IMR-90 (cell line): ENCODE measurements around the gene GPC6. TPM values are rescaled to one million over a fixed set of nuclear protein-coding genes. Genes with fewer than 3 reads are reported as not detected.

Experiments used
- ATAC-seq: fragments of 200-7000 bp; cut with Tn5 transposase; 2 replicates; pipeline ENCODE4 v1.9.1; 2020; ENCODE audit warnings: low read depth, mild to moderate bottlenecking, moderate library complexity
- BruUV-seq: library from RNA; stranded (reverse); fragments of 400-500 nt; replicated peaks from 2 replicates; lab custom pipeline; 2021; lab: Mats Ljungman, UMichigan
- CTCF ChIA-PET: fragments of 300-600 bp; formaldehyde crosslinking; extraction: SDS; loops from one replicate; lab custom pipeline; 2021; ENCODE audit warnings: antibody characterized with exemption; lab: Yijun Ruan, JAX
- POLR2A ChIA-PET: fragments of 300-600 bp; sonication (Branson Sonifier 250); formaldehyde crosslinking; loops from one replicate; lab custom pipeline; 2022; ENCODE audit warnings: antibody characterized with exemption; ENCODE audit not compliant: unreplicated experiment; lab: Charles Lee
- DNase-seq: peaks from one replicate; pipeline ENCODE4 v3.0.0; 2013
- H2AFZ ChIP-seq: replicated peaks from 2 replicates; pipeline ENCODE3; 2013; ENCODE audit warnings: low read length, mild to moderate bottlenecking; ENCODE audit not compliant: poor library complexity
- H2AK5ac ChIP-seq: 2 replicates; pipeline ENCODE4 v1.6.1; 2013; ENCODE audit warnings: low read depth, low read length, inconsistent platforms
- H2AK9ac ChIP-seq: replicated peaks from 2 replicates; pipeline ENCODE3; 2013; ENCODE audit warnings: mild to moderate bottlenecking, low read depth, low read length, moderate library complexity; ENCODE audit not compliant: poor library complexity
- H2BK120ac ChIP-seq: 2 replicates; pipeline ENCODE4 v1.6.1; 2013; ENCODE audit warnings: low read depth, low read length, inconsistent platforms
- H2BK15ac ChIP-seq: 3 replicates; pipeline ENCODE4 v1.6.1; 2013; ENCODE audit warnings: low read depth, low read length, inconsistent platforms
- H2BK20ac ChIP-seq: 2 replicates; pipeline ENCODE4 v1.6.1; 2013; ENCODE audit warnings: low read depth, mild to moderate bottlenecking, inconsistent platforms, low read length, moderate library complexity
- H2BK5ac ChIP-seq: 2 replicates; pipeline ENCODE4 v1.6.1; 2013; ENCODE audit warnings: mild to moderate bottlenecking, low read depth, low read length, inconsistent platforms; ENCODE audit not compliant: poor library complexity, severe bottlenecking
- H3K14ac ChIP-seq: replicated peaks from 2 replicates; pipeline ENCODE4 v1.6.1; 2013; ENCODE audit warnings: low read depth, low read length, inconsistent platforms
- H3K18ac ChIP-seq: 2 replicates; pipeline ENCODE4 v1.6.1; 2013; ENCODE audit warnings: low read depth, low read length, control low read depth
- H3K23ac ChIP-seq: 2 replicates; pipeline ENCODE4 v1.6.1; 2013; ENCODE audit warnings: low read depth, low read length, inconsistent platforms
- H3K27ac ChIP-seq: 2 replicates; pipeline ENCODE4 v1.5.1; 2013; ENCODE audit warnings: mild to moderate bottlenecking, control low read depth, low read length; ENCODE audit not compliant: insufficient read depth
- H3K27me3 ChIP-seq: 2 replicates; pipeline ENCODE4 v1.6.1; 2013; ENCODE audit warnings: low read length; ENCODE audit not compliant: control insufficient read depth, insufficient read depth
- H3K36me3 ChIP-seq: 2 replicates; pipeline ENCODE4 v1.6.1; 2013; ENCODE audit warnings: low read length, mixed read lengths; ENCODE audit not compliant: control insufficient read depth, insufficient read depth
- H3K4ac ChIP-seq: 2 replicates; pipeline ENCODE4 v1.6.1; 2013; ENCODE audit warnings: low read depth, low read length, inconsistent platforms
- H3K4me1 ChIP-seq: 2 replicates; pipeline ENCODE4 v1.6.1; 2013; ENCODE audit warnings: low read length, mixed read lengths; ENCODE audit not compliant: control insufficient read depth, insufficient read depth
- H3K4me2 ChIP-seq: 2 replicates; pipeline ENCODE4 v1.6.1; 2013; ENCODE audit warnings: low read depth, mild to moderate bottlenecking, control low read depth, low read length, moderate library complexity
- H3K4me3 ChIP-seq: 2 replicates; pipeline ENCODE4 v1.5.1; 2013; ENCODE audit warnings: low read depth, mild to moderate bottlenecking, control low read depth, low read length, moderate library complexity; ENCODE audit not compliant: insufficient read depth
- H3K56ac ChIP-seq: 2 replicates; pipeline ENCODE4 v1.6.1; 2013; ENCODE audit warnings: low read length, inconsistent platforms; ENCODE audit not compliant: insufficient read depth; ENCODE audit errors: extremely low read depth
- H3K79me1 ChIP-seq, 2 experiments: 2 replicates each; pipeline ENCODE4 v1.6.1; 2013; ENCODE audit warnings: low read length in 2 of 2, inconsistent platforms in 1 of 2, low read depth in 1 of 2
- H3K9ac ChIP-seq: 2 replicates; pipeline ENCODE4 v1.6.1; 2013; ENCODE audit warnings: low read depth, low read length, control low read depth
- H3K9me1 ChIP-seq: 2 replicates; pipeline ENCODE4 v1.6.1; 2013; ENCODE audit warnings: low read length, inconsistent platforms; ENCODE audit not compliant: insufficient read depth
- H3K9me3 ChIP-seq: 2 replicates; pipeline ENCODE4 v1.6.1; 2013; ENCODE audit warnings: low read length; ENCODE audit not compliant: control insufficient read depth, insufficient read depth
- H4K20me1 ChIP-seq: 2 replicates; pipeline ENCODE4 v1.6.1; 2013; ENCODE audit warnings: low read length, inconsistent platforms; ENCODE audit not compliant: insufficient read depth
- H4K5ac ChIP-seq: 2 replicates; pipeline ENCODE4 v1.6.1; 2013; ENCODE audit warnings: mild to moderate bottlenecking, low read depth, low read length, control low read depth
- H4K8ac ChIP-seq, 2 experiments: 2 replicates each; pipeline ENCODE4 v1.6.1; 2013; ENCODE audit warnings: low read depth in 2 of 2, low read length in 2 of 2, control low read depth in 1 of 2, inconsistent platforms in 1 of 2
- H4K91ac ChIP-seq: 2 replicates; pipeline ENCODE4 v1.6.1; 2013; ENCODE audit warnings: low read depth, low read length, inconsistent platforms; ENCODE audit not compliant: insufficient read depth
- BHLHE40 ChIP-seq: fragments of 150-350 bp; IDR thresholded peaks from 2 replicates; pipeline ENCODE4 v1.6.1; 2016; ENCODE audit warnings: mild to moderate bottlenecking, low read depth, low read length
- CEBPB ChIP-seq: IDR thresholded peaks from 2 replicates; pipeline ENCODE4 v1.6.1; 2012; ENCODE audit warnings: low read depth, low read length, improper control_type of control experiment
- CHD1 ChIP-seq: IDR thresholded peaks from 2 replicates; pipeline ENCODE4 v1.6.1; 2012; ENCODE audit warnings: low read depth, low read length, improper control_type of control experiment
- CTCF ChIP-seq: conservative IDR thresholded peaks from 2 replicates; pipeline ENCODE4 v1.5.1; 2012; ENCODE audit warnings: mild to moderate bottlenecking, low read depth, low read length, improper control_type of control experiment
- ELK1 ChIP-seq: fragments of 150-350 bp; IDR thresholded peaks from 2 replicates; pipeline ENCODE4 v1.6.1; 2016; ENCODE audit warnings: low read depth, mild to moderate bottlenecking, low read length, moderate library complexity, borderline replicate concordance
- FOS ChIP-seq: fragments of 150-350 bp; IDR thresholded peaks from 2 replicates; pipeline ENCODE4 v1.6.1; 2016; ENCODE audit warnings: low read depth, low read length
- MAFK ChIP-seq: IDR thresholded peaks from 2 replicates; pipeline ENCODE4 v1.6.1; 2012; ENCODE audit warnings: low read depth, low read length, improper control_type of control experiment
- MAZ ChIP-seq: IDR thresholded peaks from 2 replicates; pipeline ENCODE4 v1.6.1; 2012; ENCODE audit warnings: low read depth, mild to moderate bottlenecking, low read length, improper control_type of control experiment, moderate library complexity, borderline replicate concordance
- MXI1 ChIP-seq: IDR thresholded peaks from 2 replicates; pipeline ENCODE4 v1.6.1; 2012; ENCODE audit warnings: low read depth, mild to moderate bottlenecking, low read length, moderate library complexity, borderline replicate concordance
- NFE2L2 ChIP-seq: fragments of 150-350 bp; IDR thresholded peaks from 2 replicates; pipeline ENCODE4 v1.6.1; 2016; ENCODE audit warnings: low read depth, mild to moderate bottlenecking, low read length
- POLR2A ChIP-seq: IDR thresholded peaks from 2 replicates; pipeline ENCODE4 v1.6.1; 2012; ENCODE audit warnings: mild to moderate bottlenecking, low read depth, low read length
- RAD21 ChIP-seq: IDR thresholded peaks from 2 replicates; pipeline ENCODE4 v1.6.1; 2012; ENCODE audit warnings: low read length, improper control_type of control experiment
- RCOR1 ChIP-seq: IDR thresholded peaks from 2 replicates; pipeline ENCODE4 v1.6.1; 2012; ENCODE audit warnings: mild to moderate bottlenecking, low read length, improper control_type of control experiment; ENCODE audit not compliant: insufficient replicate concordance
- RFX5 ChIP-seq: IDR thresholded peaks from 2 replicates; pipeline ENCODE4 v1.8.0; 2012; ENCODE audit warnings: low read depth, mild to moderate bottlenecking, low read length, moderate library complexity
- SMC3 ChIP-seq: fragments of 150-350 bp; IDR thresholded peaks from 2 replicates; pipeline ENCODE4 v1.6.1; 2016; ENCODE audit warnings: low read depth, mild to moderate bottlenecking, antibody characterized with exemption, low read length, moderate library complexity
- USF2 ChIP-seq: fragments of 150-350 bp; IDR thresholded peaks from 2 replicates; pipeline ENCODE4 v1.6.1; 2017; ENCODE audit warnings: mild to moderate bottlenecking, antibody characterized with exemption, low read length, low read depth
- WGBS, 2 experiments: methylation state at CpG; one replicate each; pipeline versions ENCODE4 v1.1.5 to v1.1.7; 2013; ENCODE audit warnings: missing lambda C conversion rate in 2 of 2; ENCODE audit not compliant: insufficient read length in 1 of 2; ENCODE audit errors: extremely low coverage in 2 of 2; 5-methylcytosine and 5-hydroxymethylcytosine counted together
- dilution Hi-C: fragments of 300-500 bp; cut with HindIII; formaldehyde crosslinking; loops from one replicate; pipeline ENCODE4 v1.14.3; 2018; ENCODE audit warnings: low sequenced_read_pairs; ENCODE audit not compliant: unreplicated experiment
- in situ Hi-C: fragments of 300-500 bp; cut with MboI; formaldehyde crosslinking; loops from 3 replicates; pipeline ENCODE4 v1.14.3; 2019; ENCODE audit warnings: low sequenced_read_pairs, inconsistent platforms, mixed read lengths
- intact Hi-C: fragments of 100-400 bp; cut with micrococcal nuclease; formaldehyde crosslinking; loops from 2 replicates; pipeline ENCODE4 v1.10.0; 2022
- polyA plus RNA-seq, 3 experiments: library from polyadenylated mRNA; depleted of rRNA; stranded (reverse); fragments of >200 nt; gene quantifications; 2 replicates each; pipeline ENCODE4 v1.2.3, GENCODE V29; 2012; ENCODE audit warnings: low replicate concordance in 1 of 3
- total RNA-seq: library from RNA; depleted of rRNA; stranded (reverse); fragments of >200 nt; gene quantifications from 2 replicates; pipeline ENCODE4 v1.2.3, GENCODE V29; 2012

Gene GPC6
- total and polyA plus RNA-seq, 2 of the 4 experiments (the other 2 are of a cell fraction), result 14.9 to 39.4 TPM

- dilution Hi-C loops, result no loop called here
- WGBS, 2 experiments, result no CpG with 5 or more reads among the region's 4 CpGs
- no peaks in the 10 kb centered on the region for H4K20me1 ChIP-seq
These were observed 583.7 kb downstream of the GPC6 start for GRCh38 chr13:93810264-93810663.

More at GRCh38 chr13:93810264-93810663, 583.7 kb downstream of the GPC6 start:
- H3K4ac ChIP-seq, result no peak overlapping the region
- intact Hi-C loops, result no loop called here
- DNase-seq (no peak), ATAC-seq (no peak)
- CTCF ChIA-PET, result interaction anchor here (0.5 kb wide), 1 partner anchor 11 kb away, joined by 4 read pairs; no protein-coding TSS in a partner anchor
- no peaks in the 10 kb centered on the region for H3K4me1 ChIP-seq
- no peak for TF ChIP-seq USF2
- no peak for TF ChIP-seq CTCF
- TF ChIP-seq SMC3, result no peak
- no peak for TF ChIP-seq RCOR1
- no peak for TF ChIP-seq FOS
- no peak for TF ChIP-seq NFE2L2
- TF ChIP-seq BHLHE40, result no peak
- no peak for TF ChIP-seq POLR2A
- no peak for TF ChIP-seq RFX5
- no peak for TF ChIP-seq MAZ
- TF ChIP-seq CEBPB, result no peak
- TF ChIP-seq ELK1, result no peak
- no peak for TF ChIP-seq MAFK
- no peak for TF ChIP-seq MXI1
- no peak for TF ChIP-seq RAD21
- TF ChIP-seq CHD1, result no peak
- no peaks in the 10 kb centered on the region for H3K79me1 ChIP-seq
- no peak overlapping the region for H2AK5ac ChIP-seq
- no peaks in the 10 kb centered on the region for H3K9me3 ChIP-seq
- no peak overlapping the region for H2BK120ac ChIP-seq
- no peak overlapping the region for H4K8ac ChIP-seq
- no peak overlapping the region for H3K4me3 ChIP-seq
- H2BK5ac ChIP-seq, result no peak overlapping the region
- H3K14ac ChIP-seq, result no peak overlapping the region
- H2BK20ac ChIP-seq, result no peak overlapping the region
- no peak overlapping the region for H3K27ac ChIP-seq
- no peak overlapping the region for H4K91ac ChIP-seq
- no peaks in the 10 kb centered on the region for H3K9me1 ChIP-seq
- no peak overlapping the region for H2BK15ac ChIP-seq
- no peak overlapping the region for H3K4me2 ChIP-seq
- H2AK9ac ChIP-seq, result no peak overlapping the region
- H2AFZ ChIP-seq, result no peak overlapping the region
- in situ Hi-C loops, result no loop called here
- H3K9ac ChIP-seq, result no peak overlapping the region
- BruUV-seq, result no TSS peak
- H3K23ac ChIP-seq, result no peak overlapping the region
- no peaks in the 10 kb centered on the region for H3K36me3 ChIP-seq
- no peaks in the 10 kb centered on the region for H3K27me3 ChIP-seq
- POLR2A ChIA-PET, result interaction anchor here (0.6 kb wide), 1 partner anchor 616 kb away, joined by 3 read pairs; no protein-coding TSS in a partner anchor
- no peak overlapping the region for H3K56ac ChIP-seq
- H4K5ac ChIP-seq, result no peak overlapping the region
- H3K18ac ChIP-seq, result no peak overlapping the region
